GM18951 (cell line): ENCODE measurements around the gene ADSS1.

Experiments
- POLR2A ChIP-seq: IDR thresholded peaks from 4 replicates; pipeline ENCODE4 v1.6.1; 2011; ENCODE audit warnings: mild to moderate bottlenecking; ENCODE audit not compliant: insufficient read length, insufficient read depth; ENCODE audit errors: extremely low read depth
- in situ Hi-C: fragments of 300-500 bp; cut with MboI; formaldehyde crosslinking; loops from one replicate; pipeline ENCODE4 v1.12.0; 2022; ENCODE audit warnings: low sequenced_read_pairs, mixed read lengths, inconsistent platforms; ENCODE audit not compliant: unreplicated experiment

ADSS1 gene

DNA sequence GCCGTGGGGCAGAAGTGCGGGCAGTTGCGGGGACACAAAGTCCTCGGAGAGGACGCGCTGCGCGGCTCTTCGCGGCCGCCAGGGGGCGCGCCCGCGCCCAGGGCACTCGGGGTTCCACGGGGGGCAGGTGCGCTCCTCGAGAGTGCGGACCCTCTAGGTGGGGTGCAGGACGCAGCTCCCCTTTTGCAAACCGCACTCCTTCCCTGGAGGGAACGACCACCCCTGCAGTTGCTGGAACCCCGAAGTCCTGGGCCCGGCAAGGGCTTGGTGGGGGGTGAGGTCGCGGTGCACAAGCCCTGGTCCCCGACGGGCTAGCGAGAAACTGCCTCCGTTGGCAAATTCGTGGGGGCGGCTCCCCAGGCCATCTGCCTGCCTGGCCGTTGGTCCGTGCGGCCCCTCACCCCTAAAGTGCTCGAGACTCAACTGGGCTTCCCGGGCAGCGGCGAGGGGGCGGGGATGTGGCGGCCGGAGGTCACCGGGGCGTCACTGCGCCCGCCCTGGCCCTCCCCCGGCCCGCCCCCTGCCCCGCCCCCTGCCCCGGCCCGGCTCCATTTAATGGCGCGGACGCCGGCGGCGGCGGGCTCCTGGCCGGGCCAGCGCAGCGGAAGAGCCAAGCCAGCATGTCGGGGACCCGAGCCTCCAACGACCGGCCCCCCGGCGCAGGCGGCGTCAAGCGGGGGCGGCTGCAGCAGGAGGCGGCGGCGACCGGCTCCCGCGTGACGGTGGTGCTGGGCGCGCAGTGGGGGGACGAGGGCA is at the start of gene ADSS1:
ADSS1 (plus strand) TSS at position 579 of the 756 bp plus-strand sequence; CDS start at position 621, 42 bp downstream.
- in situ Hi-C loops, result no loop called here
- peak; percentile 50 for TF ChIP-seq POLR2A

DNA sequence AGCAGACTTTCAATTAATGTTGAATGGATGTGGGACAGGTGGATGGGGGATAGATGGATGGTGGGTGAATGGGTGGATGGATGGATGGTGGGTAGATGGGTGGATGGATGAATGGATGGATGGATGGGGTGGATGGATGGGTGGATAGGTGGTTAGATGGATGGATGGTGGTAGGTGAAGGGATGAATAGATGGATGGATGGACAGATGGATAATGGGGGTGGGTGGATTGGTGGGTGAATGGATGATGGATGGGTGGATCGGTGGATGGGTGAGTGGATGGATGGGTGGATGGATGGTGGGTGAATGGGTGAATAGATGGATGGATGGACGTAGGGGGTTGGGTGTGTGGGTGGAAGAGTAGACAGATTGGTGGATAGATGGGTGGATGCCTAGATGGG is 48.6 kb upstream of the ADSS1 start:
- in situ Hi-C loops, result no loop called here
- no peak for TF ChIP-seq POLR2A

DNA sequence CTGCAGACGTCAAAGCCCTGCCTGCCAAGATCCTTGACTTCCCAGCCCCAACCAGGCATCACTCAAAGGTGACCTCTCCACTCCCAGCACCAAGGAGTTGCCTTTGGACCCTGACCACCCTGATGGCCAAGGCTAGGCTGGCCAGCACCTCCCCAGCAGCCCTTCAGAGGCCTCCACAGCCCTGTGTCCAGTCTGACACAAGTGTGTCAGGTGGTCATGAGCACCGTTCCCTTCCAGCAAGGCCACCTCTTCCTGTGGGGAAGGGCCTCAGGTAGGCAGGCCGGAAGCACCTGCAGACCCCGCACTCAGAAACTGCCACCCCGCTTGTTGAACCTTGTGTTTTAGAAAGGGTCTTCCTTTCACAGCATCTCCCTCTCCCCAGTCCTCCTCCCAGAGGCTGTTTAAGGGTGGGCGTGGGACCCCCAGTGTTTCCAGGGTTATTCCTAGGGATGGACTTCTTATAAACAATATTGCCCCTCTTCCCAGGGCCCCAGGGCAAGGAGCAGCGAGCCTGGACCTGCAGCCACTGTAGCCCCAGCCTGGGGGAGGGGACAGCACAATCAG is 47.8 kb upstream of the ADSS1 start:
- no peak for TF ChIP-seq POLR2A
- in situ Hi-C loops, result no loop called here

DNA sequence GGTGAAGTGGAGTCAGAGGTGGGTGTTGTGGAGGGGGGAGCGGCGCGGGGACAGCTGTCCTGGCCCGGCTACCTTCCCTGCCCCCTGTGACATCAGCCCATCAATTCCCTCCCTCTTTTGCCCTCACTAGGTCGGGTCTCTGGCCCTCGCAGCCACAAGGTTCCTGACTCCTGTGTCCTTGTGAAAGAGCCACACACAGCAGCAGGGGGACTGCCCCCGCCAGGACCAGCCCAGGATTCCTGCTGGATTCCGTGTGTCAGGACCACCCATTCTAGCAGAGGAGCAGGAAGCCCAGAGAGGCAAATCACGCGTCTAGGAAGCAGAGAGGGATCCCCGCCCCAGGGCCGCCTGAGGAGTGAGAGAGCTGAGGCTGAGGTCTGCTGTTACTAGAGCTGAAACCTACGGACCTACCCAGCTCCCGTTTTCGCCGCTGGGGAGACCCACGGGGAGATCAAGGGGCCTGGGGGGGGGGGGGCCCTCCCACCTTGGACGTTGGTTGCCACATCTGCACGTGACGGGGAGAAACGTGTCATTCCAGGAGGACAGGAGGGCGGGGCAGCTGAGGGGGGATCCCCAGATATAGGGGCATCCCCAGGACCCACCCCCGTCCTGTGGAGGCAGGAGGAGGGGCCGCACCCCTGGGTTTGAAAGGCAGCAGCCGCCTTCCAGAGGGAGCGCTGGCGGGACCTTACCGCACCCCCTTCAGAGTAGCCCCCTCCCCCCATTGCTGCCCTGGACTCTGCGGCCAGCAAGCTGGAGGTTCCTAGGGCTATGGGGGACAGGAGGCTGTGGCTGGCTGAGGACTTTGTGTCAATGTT is 47.1 kb upstream of the ADSS1 start:
- no peak for TF ChIP-seq POLR2A
- in situ Hi-C loops, result no loop called here

DNA sequence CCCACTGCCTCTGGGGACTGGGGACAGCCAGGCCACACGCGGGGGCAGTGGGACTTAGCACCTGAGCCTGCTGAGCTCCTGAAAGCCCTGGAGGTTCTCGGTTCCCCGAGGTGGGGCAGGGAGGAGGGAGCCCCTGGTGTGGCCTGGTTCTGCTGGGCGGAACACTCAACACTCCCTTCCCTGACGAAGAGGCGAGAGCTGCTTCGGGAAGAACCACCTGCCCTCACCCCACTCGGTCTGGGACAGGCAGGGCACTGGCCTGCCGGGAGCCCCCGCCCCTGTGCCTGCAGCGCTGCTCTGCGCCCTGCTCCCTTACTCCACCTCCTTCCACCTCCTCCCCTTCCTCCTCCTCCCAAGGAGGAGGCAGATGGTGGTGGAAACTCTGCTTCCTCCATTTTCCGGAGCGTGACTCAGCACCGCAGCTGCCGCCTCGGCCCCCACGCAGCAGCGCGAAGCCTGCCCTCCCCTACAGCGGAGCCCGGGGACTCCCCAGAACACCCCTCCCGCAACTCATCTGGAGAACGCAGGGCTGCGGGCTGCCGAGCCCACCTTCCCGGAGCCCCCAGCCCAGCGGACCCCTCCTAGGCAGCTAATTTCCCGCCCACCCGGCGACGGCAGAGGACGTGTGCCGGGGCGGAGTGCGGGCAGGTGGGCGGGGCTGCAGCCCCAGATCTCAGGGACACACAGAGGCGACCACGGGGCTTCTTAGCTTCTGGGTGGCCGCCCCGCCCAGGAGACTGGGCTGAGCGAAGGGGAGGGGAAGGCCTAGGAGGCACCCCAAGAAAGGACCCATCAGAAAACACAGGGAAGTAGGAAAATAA is 46.3 kb upstream of the ADSS1 start:
- TF ChIP-seq POLR2A, result peak; percentile 47
- in situ Hi-C loops, result no loop called here

DNA sequence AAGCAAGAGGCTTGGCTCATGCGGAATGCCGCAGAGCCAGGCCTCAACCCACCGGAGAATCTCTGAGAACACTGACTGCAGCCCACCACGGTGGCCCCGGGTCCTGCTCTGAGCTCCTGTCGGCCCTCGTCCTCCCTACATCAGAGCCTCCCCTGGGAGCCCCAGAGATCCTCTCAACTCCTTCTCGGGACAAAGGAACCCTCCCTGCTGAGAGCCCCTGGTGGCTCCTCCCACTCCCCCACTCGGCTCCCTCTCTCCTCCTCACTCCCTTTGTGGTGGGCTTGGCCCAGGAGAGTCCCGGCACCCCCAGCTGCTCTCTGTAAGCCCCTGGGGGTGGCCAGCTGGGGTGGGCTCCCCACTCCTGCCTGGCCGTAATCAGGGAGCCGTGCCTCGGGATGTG is 45.7 kb upstream of the ADSS1 start:
- in situ Hi-C loops, result no loop called here

DNA sequence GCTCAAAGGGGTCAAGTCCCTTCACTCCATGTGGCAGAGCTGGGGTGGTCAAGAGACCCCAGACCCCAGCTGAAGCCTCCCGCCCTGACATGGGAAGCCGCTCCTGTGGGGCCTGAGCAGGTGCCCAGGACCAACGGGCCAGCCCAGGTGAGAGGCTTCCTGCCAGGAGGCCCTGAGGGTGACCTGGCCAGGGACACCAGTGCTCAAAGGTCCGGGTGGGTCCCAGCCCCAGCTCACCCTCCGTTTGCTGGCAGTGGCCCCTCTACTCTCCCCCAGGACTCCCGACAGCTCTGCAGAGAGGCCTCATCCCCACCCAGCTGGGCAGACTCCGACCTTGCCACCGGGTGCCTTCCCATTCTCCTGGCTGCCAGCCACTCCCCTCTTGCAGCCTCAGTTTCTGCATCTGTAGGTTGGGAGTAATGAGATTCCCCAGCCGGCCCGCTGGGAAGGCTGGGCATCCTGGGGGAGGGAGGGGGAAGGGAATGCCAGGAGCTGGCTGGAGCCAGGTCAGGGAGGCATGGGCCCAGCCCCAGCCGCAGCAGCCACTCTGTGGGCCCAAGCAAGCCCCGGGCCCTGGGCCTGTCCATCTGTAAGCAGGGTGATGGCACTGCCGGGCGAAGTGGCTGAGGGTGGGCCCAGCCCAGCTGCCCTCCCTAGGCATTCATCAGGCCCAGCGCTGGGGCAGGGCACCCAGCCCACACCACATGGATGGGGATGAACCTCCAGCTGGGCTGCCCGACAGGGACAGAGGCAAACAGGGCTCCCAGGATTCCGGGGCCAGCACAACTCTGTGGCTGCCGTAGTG is 44.9 kb upstream of the ADSS1 start:
- no peak for TF ChIP-seq POLR2A
- in situ Hi-C loops, result no loop called here

More for the DNA sequence above, 45.7 kb upstream of the ADSS1 start:
- TF ChIP-seq POLR2A, result no peak

DNA sequence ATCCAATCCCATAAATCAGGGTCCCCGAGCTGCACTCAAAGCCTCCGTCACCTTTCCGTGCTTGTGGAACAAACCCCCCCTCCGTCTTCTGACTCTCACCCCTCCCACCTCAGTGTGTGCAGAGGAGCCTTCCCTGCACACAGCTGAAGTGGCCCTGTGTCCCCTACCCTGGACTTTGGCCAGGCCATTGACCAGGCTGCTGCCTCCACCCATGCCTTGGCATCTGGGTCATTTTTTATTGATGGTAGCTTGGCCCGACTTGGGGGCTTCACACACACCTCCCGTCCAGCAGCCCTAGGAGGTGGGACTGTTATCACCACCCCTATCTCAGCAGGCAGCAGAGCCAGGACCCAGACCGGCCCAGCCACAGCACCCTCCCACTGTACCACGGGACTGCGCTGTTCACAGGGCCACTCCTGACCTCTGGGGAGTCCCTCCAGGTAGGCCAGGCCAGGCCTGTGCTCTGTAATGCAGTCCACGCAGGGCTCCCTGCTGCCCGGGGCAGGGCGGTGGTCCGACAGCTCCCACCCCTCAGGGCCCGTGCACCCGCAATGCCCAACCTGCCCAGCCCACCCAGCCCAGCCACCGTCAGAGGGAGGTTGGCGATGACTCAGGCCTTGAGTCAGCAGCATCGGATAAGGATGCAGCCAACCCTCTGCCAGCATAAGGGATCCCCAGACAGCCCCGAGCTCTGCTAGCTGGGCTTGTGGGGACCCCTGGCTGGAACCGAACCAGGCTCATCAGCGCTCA is 43.8 kb upstream of the ADSS1 start:
- no peak for TF ChIP-seq POLR2A
- in situ Hi-C loops, result no loop called here

DNA sequence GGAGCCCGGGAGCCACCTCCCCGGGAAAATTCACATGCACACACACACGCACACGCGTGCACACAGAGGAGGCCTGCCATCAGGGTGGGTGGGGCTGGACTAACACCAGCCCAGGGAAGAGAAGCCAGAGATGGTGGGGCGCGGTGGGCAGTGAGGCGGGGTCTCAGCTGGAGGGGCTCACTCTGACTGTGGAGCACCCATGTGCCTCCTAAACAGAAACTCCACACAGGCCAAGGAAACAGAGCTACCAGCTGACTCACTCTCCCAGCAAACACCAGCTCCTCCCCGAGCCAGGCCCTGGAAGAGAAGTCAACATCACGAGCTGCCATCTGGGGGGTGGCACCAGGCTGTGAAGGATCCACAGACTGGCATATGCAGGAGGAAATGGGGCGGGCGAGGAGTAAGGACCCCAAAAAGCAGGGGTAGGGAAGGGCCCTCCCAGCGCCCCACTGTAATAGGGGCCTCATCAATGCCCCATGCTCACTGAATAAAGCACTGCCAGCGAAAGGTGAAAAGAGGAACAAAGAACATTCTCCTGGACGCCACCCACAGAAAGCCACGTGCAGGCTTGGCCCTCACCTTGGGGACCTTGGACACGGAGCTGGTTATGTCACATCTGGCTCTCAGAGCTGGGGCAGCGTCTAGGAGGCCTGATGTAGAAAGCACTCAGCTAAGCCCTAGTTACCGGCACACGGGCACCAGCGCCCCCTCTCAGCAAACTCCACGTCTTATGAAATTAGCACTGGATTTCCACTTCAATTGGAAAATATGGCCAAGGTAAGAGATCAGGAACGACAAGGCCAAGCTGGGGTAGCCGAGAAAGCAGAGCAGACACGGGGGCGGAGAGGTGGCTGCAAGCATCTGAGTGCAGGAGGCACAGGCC is 43.0 kb upstream of the ADSS1 start:
- TF ChIP-seq POLR2A, result no peak
- in situ Hi-C loops, result no loop called here

DNA sequence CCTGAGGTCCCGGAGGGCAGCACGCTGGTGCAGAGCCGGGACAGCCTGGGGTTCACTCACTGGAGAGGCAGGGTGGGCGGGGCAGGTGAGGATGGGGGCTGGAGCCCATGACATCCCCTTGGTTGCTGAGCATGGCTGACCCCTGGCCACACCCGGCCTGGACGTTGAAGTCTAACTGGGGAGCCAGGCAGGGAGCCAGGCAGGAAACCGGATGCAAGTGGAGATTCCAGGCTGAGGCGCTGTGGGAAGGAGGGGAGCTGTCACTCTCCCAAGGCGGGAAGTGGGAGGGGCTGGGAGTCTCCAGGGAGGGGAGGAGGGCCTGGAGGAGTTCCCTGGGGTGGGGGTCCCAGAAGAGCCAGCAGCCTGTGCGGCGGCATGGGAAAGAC is 42.3 kb upstream of the ADSS1 start:
- in situ Hi-C loops, result no loop called here
- no peak for TF ChIP-seq POLR2A
